ENCODE results near the gene CYTH4.

Gene CYTH4

DNA sequence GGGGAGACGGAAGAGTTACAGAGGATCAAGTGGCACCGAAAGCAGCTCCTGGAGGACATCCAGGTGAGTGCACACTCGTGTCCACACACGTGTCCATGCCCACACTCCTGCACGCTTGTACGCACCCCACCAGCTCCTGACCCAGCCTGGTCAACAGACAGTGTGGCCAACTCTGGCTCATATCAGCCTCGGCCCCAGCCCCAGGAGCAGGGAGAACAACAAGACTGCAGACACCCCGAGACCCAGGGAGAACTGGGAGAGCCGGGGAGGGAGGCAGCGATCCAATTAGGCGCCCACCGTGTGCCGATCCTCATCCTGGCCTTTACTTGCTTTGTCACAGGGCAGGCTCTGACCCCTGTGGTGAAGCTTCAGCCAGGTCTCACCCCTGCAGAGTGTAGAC is 10.3 kb downstream of the CYTH4 start:
- DNase-seq: no peak

DNA sequence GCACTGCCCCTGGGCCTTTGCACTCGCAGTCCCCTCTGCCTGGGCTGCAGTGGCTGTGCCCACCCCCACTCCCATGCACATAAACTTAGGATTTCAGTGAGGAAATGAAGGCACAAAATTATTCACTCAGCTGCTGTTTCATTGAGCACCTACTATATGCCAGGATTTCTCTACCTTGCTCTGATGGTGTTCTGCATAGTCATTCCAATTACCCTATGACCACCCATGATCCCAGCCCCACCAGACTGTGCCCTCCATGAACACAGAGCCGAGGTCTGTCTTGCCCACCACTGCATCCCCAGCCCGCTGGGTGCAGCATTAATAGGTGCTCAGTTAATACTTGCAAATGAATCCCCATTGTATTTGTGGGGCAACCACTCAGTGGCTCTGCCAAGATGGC is 10.9 kb downstream of the CYTH4 start:
- no peak for DNase-seq

DNA sequence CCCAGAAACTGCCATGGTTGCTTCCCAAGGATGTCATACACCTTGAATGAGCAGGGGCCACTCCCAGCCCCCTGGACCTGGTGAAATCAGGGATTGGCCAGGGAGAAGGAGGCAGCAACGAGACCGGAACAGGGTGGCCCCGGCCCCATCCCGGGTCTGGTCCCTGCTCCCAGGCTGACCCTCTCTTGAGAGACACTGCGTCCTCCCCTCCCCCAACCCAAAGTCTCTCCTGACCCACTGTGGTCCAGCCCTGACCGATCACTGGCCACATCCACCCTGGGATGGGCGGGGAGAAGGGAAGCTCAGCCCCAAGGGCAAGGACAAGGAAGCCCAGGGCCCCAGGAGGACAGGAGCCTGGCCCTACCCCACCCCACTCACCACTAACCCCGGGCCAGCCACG is 12.4 kb downstream of the CYTH4 start:
- no peak for DNase-seq

DNA sequence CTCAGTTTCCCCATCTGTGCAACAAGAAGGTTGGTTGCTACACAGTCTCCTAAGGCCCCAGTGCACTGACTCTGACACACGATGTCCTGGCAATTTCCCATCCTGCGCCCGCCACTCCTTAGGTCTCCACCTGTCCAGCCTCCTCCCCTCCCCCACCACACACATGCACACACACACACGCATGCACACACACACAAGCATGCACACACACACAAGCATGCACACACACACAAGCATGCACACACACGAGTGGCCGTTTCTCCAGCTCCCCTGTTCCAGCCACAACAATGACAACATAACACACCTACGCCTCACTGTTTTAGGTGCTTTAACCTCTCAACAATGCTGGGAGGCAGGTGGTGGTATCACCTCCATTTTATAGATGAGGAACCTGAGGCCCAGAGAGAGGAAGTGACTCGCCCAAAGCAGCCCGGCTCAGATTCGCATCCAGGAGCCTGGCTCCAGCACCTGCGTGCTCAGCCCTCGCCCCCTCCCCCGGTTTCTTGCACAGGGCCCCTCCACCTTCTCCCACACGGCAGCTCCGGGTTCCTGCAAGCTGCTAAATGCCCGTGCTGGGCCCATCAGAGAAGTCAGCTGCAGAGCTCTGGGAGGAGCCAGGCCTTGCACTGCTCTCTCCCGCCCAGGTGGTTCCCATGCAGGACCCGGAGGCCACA is 13.0 kb downstream of the CYTH4 start:
- no peak for DNase-seq

DNA sequence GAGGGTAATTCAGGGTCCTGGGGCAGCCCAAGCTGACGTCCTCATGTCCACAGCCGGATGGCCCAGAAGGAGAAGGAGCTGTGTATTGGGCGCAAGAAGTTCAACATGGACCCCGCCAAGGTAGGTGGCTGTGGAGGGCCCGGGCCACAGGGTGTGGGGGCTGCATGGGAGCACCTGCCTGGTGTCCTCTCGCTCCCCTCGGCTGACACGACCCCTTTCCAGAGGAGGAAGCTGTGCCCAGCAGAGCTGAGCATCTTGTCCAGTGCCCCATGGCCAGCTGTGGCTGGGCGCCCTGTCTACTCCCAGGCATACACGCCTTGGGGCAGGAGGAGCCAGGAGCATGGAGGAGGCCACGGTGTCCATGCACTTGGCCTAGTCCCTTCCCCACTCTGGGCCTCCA is 13.6 kb downstream of the CYTH4 start:
- DNase-seq: no peak

DNA sequence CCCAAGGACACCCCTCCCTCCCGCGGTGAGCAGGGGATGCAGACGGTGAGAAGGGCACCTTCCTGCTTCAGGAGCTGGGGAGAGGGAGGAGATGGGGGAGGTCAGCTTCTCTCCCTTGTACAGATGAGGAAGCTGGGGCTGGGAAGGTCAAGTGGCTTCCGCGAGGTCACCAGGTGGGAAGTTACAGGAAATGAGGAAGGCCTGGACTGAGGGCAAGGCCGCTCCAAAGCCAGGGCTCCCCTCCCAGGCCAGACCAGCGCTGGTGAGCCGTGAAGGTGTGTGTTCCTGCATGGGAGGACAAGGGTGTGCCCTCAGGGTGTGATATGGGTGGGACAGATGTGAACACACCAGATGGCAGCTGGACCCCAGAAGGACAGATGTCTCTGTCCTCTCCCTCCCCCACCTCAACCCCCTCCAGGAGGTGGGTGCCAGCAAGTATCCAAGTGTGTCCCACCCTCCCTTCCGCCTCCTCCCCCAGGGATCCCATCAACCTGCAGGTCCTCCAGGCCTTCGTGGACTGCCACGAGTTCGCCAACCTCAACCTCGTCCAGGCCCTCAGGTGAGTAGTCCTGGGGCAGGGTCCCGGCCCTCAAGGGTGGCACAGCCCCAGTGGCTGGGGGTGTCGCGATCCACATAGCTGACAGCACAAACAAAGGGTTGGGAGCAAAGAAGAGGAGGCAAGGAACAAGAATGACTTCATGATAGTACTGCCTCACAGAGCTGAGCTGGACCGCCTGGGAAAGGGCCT is 16.6 kb downstream of the CYTH4 start:
- no peak for DNase-seq

DNA sequence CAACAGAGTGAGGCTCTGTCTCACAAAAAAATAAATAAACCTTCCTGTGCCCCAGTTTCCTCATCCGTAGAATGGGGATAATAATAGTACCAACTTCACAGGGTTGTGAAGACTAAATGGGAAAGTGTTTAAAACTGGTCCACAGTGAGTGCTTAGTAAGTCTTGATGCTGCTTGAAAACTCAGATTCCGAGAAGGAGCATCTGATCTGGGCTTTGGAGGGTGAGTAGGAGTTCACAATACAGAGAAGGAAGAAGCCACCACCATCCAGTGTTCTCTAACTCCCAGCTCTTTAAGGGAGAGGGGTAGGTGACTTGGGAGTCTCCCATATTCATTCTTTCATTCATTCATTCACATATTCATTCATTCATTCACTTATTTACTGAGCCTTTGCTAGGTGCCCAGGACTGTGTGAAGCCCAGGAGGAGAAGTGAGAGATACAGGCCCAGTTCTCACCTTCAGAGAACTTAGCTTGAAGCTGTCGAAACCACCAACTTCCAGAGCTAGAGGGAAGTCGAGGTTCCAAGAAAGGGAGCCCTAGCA is 17.7 kb downstream of the CYTH4 start:
- no peak for DNase-seq

DNA sequence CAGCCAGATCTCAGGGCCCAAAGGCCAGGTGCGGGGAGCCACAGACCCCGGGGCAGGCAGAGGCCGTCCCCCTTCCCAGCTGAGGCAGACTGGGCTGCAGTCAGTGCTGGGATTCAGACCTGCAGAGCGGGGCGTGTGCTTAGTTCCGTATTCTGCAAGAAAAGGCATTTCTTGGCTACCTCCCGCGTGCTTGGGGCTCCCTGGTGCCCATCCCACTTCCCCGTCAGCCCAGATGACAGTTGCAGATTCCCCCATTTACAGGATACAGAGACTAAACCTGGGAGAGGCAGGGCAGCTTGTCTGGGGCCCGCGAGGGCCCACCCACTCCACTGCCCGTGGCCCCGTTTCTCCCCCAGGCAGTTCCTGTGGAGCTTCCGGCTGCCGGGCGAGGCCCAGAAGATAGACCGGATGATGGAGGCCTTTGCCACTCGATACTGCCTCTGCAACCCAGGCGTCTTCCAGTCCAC is 18.3 kb downstream of the CYTH4 start:
- peak; percentile 33 for DNase-seq

DNA sequence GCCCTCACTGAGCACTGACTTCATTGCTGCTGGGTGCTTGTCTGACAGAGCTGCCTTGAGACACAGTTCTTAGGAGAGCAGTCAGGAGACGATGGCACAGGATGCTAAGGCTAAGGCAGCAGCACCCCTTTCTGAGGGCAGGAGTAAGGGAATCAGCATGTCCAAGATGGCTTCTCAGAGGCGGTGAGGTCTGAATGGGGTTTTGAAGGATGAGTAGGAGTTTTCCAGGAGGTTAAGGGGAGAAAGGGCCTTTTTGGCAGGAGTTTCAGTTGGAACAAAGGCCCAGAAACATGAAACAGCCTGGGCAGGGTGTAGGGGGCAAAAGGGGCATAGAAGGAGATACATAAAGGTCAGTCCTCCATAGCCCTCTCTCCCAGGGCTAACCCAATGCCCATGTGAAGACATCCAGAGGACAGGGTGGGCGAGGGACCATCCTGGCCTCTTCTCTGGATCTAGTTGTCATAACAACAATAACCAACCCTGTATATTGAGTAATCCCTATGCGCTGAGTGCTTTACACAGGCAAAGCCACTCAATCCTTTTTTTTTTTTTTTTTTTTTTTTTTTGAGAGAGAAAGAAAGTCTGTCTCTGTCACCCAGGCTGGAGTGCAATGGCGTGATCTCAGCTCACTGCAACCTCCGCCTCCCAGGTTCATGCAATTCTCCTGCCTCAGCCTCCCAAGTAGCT is 19.0 kb downstream of the CYTH4 start:
- DNase-seq: no peak

DNA sequence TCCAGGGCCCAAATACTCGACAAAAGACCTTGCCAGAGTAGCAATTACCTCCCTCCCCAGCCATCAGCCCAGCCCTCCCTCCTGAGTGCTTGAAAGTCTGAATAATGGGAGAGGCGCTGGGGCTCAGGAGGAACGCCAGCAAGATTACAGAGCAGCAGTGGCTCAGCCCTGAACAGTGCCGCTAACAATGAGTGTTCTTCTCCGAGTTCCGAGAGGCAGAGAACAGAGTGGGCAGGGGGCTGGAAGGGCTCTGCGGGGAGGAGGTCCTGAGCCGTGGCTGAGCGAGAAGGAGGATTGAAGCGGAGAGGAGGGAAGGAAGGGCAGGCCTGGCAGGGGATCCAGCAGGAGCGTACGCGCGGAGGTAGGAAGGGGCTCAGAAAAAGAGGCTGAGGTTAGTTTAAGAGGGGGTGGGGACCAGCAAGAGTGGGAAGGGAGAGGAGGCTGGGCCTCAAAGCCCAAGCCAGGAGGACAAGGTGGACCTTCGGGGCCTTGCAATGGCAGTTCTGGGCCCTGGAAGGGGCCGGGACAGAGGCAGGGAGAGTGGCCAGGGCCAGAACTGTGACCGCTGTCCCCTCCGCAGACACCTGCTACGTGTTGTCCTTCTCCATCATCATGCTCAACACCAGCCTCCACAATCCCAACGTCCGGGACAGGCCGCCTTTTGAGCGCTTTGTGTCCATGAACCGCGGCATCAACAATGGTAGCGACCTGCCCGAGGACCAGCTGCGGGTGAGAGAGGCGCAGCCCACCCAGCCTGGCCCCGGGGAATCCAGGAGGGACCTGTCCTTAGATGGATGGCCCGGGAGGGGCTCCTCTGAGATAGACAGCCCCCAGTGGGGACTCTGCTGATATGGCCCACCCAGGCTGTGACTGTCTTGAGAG is 20.6 kb downstream of the CYTH4 start:
- no peak for DNase-seq

DNA sequence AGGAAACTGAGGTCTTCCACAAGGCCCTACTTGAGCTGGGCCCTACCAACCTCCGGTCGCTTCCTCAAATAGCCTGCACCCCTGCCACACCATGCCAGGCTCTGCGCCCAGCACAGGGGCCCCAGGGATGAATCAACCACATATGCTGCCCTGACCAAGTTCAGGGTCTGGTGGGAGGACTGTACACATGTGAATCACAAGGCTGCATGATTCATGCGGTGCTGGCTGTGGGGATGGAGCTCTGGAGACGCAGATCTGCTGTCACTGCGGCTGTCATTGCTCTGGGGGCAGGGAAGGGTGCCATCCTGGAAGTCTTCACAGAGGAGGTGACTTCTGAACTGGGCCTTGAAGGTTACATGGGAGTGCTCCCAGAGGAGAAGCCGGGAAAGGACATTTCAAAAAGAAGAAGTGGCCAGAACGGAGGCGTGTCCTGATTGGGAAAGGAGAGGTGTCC is 21.5 kb downstream of the CYTH4 start:
- DNase-seq: peak; percentile 85

DNA sequence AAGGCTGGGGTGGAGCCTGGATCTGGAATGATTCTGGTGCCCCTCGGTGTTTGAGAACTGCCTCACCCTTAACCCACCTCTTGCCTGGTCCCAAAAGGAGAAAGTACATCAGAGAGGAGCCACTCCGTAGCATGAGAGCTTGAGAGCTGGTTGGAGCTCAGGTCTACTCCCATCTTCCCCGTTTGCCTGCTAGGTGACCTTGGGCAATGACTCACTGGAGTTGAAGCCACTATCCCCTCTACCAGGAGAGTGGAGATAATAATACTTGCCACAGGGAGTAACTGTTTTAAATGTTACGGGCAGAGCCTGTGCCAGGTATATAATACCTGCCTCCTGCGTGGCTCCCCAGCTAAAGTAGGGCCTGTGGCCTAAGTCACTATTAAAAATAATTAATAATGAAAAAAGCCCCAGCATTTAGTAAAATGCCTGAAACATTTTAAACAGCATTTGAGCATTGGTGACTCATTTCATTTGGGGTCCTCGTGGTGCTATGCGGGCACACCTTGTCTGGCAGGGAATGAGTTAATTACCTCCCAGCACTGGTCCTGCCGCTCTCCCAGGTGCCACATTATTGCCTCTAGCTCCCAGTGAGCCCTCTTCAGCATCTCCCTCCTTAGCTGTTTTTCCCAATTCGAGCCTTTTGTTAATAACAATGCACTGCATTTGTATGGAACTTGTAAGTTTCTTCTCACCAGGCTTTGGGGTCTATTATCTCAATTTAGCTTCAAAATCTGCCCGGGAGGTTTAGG is 22.5 kb downstream of the CYTH4 start:
- no peak for DNase-seq

DNA sequence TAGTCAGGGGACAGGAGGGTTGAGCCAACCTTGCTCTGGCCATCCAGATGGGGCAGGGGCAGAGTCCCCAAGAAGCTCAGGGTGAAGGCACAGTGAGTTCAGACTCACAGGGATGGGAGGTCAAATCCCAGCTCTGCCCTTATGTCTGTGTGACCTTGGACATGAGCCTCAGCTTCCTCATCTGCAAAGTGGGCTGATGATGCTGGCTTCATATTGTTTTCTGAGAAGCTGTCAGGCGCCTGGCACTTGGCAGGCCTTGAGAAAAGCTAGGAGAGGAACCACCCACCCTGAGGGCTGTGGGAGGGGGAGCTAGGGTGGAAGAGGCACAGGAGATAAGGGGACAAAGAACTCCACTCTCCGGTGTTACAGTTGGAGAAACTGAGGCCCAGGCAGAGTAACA is 23.6 kb downstream of the CYTH4 start:
- no peak for DNase-seq

DNA sequence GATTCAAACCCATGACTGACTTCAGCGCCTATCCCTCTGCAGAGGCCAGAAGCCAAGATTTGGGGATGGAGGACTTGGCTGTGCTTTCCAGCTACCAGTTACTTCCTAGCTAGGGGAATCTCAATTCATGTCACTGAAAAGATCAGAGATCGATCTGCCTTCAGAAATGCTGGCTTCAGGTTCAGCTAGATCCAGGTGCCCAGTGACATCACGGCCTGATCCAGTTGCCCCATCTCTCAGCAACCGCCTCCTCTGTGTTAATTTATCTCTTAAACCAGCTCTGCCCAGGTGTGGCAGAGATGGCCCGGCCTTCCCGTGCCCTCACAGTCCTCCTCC is 24.2 kb downstream of the CYTH4 start:
- no peak for DNase-seq

DNA sequence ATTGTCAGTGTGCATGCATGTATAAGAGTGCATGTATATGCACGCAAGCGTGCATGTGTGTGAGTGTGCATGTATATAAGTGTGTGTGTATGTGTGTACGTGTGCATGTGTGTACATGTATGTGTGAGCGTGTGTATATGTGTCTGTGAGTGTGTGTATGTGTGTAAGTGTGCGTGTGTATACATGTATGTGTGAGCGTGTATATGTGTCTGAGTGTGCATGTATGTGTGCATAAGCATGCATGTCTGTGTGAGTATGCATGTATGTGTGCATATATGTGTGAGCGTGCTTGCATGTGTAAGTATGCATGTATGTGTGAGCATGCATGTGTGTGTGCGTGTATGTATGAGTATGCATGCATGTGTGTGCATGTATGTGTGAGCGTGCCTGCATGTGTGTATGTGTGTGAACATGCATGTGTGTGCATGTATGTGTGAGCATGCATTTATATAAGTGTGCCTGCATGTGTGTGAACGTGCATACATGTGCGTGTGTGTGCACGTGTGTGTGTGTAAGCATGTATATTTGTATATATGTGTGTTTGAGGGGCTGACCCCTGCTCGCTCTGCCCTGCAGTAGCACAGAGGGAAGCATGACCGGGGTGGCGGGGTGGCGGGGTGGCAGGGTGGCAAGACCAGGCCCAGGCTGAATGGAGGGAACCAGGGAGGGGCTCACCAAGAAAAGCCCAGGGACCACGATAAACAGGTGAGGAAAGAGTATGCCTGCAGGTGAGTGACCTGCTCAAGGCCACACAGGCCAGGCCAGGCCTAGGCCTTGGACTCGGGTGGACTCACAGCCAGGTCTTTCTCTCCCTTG is 26.3 kb downstream of the CYTH4 start:
- no peak for DNase-seq

DNA sequence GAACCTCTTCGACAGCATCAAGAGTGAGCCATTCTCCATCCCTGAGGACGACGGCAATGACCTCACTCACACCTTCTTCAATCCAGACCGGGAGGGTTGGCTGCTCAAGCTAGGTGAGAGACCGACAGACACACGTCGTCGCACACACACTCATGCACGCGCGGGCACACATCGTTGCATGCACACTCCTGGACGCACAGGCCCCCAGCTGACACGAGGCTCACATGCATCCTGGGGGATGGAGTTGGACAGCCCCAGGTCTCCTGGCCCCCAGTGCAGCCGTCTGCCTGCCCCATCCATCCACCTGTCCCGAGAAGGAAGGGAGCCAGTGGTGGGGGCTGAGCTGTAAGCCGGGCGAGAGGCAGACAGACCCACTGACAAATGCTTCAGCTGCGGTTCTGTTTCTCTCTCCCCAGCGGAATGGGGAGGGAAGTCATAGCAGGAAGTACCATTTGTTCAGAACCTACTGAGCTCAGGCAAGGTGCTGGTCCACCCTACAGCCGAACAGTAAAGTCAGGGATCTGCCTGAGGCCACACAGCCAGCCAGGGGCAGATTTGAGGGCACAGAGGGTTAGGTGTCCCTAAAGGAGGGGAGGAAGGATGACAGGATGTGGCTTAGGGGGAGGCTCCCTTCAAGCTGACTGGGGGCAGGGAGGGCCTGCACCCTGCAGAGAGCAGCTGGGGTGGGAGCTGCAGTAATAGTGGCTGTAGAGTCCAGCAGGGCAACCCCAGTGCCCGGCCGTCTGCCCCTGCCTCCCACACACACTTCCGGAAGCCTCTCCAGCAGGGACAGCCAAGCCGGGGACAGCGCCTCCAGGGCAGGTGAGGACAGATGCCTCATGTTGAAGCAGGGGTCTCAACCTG is 27.1 kb downstream of the CYTH4 start:
- peak; percentile 29 for DNase-seq

DNA sequence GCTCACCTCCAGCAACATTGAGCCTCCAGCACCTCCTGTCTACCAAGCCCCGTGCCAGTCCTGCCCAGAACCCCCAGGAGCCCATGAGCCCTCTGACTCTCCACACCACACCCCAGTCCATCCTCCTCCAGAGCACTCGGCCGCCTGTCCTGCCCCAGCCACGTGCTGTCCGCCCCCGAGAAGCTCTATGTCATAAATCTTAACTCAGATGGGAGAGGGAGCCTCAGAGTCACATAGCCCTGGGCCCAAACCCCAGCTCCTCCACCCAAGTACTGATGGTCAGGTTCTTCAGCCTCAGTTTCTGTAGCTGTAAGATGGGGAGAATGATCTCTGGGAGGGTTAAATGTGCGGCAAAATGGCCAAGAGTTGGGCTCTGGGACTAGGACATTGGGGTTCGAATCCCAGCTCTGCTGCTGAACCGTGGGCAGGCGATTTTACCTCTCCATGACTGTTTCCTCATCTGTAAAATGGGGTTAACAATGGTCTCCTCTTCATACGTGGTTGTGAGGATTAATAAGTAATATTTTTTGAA is 27.8 kb downstream of the CYTH4 start:
- DNase-seq: no peak

DNA sequence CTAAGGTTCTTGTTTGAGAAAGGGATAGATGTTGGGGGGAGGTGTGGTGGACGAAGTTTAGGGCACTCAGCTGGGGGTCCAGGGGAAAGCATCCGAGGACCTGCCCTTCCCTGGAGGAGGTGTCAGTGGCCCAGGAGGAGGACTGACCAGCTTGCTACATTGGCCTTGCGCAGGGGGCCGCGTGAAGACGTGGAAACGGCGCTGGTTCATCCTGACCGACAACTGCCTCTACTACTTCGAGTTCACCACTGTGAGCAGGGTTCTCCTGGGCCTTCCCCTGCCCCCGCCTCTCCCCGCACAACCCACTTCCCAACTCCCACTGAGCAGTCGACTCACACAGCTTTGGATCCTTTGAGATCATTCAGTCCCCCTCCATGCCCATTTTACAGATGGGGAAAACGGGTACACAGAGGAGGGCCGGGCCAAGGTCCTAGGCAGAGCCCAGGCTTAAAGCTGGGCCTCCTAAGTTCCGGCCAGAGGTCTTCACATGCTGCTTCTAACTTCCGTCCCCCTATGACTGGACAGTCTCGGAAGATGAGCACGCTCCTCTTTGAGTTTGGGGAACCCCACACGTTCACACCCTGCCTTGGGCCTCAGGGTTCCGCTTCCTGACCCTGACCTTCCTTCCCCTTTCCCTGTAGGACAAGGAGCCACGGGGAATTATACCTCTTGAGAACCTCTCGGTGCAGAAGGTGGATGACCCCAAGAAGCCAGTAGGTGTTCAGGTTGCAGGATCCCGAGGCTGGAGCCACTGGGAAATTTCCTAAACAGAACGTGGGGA is 28.7 kb downstream of the CYTH4 start:
- no peak for DNase-seq

DNA sequence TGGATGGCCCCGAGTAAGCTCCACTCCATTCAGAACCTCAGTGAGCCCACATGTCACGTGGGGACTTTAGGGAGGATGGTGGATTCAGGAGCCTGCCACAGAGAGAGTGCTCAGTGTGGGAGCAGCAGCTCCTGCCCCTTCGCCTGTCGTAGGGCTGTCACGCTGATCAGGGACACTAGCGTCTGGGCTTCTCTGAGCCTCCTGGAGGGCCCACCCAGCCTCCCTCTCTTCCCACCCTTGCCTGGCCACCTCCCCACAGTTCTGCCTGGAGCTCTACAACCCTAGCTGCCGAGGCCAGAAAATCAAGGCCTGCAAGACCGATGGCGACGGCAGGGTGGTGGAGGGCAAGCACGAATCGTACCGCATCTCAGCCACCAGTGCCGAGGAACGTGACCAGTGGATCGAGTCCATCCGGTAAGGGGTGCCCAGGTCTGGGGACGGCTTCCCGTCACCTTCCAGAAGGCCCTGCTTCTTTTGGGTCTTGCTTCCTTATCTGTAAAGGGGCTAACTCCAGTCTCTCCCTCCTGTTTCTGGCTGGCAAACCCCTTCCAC is 29.5 kb downstream of the CYTH4 start:
- DNase-seq: no peak

Measured in stimulated activated CD4-positive, alpha-beta T cell treated with anti-CD3 and anti-CD28 coated beads, Interleukin-1b, Interleukin-23, amount 100 ng/mL, for 48 hours (primary cell).